ENCODE data around the gene TMEFF1. TPM values are rescaled to one million over a fixed set of nuclear protein-coding genes. Genes with fewer than 3 reads are reported as not detected.

Gene TMEFF1
- total and polyA plus RNA-seq, 2 of the 8 experiments (the other 6 are each of a cell fraction or from before 2014, with no cell fraction given): 13.5 to 68.2 TPM

DNA sequence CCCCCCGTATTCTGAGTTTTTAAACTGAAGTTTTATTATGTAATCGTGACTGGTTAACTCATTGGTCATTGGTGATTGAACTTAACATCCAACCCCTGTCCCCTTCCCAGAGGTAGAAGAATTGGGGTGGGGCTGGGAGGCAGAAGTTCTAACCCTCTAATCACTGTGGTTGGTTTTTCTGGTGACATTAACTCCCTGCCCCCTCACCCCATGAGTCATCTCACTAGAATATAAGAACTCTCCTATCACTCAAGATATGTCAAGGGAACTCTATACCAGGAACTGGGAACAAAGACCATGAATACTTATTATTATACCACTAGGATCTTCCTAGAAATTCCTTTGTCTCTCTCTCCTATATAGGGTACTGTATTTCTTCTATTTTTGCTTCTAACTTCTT, 52.6 kb downstream of the TMEFF1 start:
- Histone ChIP-seq H2BK20ac (ENCODE audit: low read length) (no peak overlapping the region), H3K4me1 (replicated peaks in 1 of 4; ENCODE audit: control insufficient read depth in 3 of 4, insufficient read depth in 4 of 4, low read length in 3 of 4) (no peaks in the 10 kb centered on the region), H2BK5ac (ENCODE audit: low read depth, low read length) (no peak overlapping the region), H3K79me1 (ENCODE audit: low read depth, low read length) (peaks cover 2% of the 10 kb centered on the region), H3K36me3 (ENCODE audit: control insufficient read depth in 2 of 4, insufficient read depth in 4 of 4, low read length in 3 of 4) (peaks cover 4 to 56% (median 32%) of the 10 kb centered on the region in 4 experiments; a peak in 7 of 8 replicates), H3K79me2 (ENCODE audit: control insufficient read depth in 1 of 2, insufficient read depth in 2 of 2, low read length in 2 of 2) (peaks cover 0 to 7% of the 10 kb centered on the region in 2 experiments; a peak in 1 of 4 replicates), H2BK120ac (replicated peaks; ENCODE audit: low read depth, low read length) (no peak overlapping the region), H3K27ac (ENCODE audit: low read depth, low read length) (no peak overlapping the region), H3K4me2 (ENCODE audit: insufficient read depth in 1 of 2, low read depth in 2 of 2, low read length in 2 of 2) (no peak overlapping the region), H4K91ac (replicated peaks; ENCODE audit: insufficient read length, low read length) (no peak overlapping the region), H2AFZ (ENCODE audit: low read length) (no peak overlapping the region), H3K23me2 (ENCODE audit: low read depth, low read length) (no peaks in the 10 kb centered on the region), H3K56ac (replicated peaks; ENCODE audit: insufficient read length, low read depth, low read length) (no peak overlapping the region), H4K20me1 (replicated peaks in 1 of 2; ENCODE audit: control insufficient read depth in 1 of 2, insufficient read depth in 2 of 2, low read length in 2 of 2) (peaks cover 0 to 4% of the 10 kb centered on the region in 2 experiments), H4K5ac (ENCODE audit: insufficient read length, low read depth, low read length) (no peak overlapping the region), H3K27me3 (replicated peaks in 1 of 4; ENCODE audit: control insufficient read depth in 3 of 4, extremely low read depth in 1 of 4, insufficient read depth in 3 of 4, low read length in 3 of 4) (no peaks in the 10 kb centered on the region), H2BK12ac (ENCODE audit: low read depth, low read length) (no peak overlapping the region), H3K4ac (replicated peaks; ENCODE audit: insufficient read length, low read depth, low read length) (no peak overlapping the region), H2AK5ac (ENCODE audit: low read depth, low read length) (no peak overlapping the region), H3K9ac (replicated peaks in 1 of 4; ENCODE audit: extremely low read depth in 1 of 4, low read depth in 3 of 4, low read length in 3 of 4) (no peak overlapping the region), H3K4me3 (ENCODE audit: extremely low read depth in 1 of 4, insufficient read depth in 2 of 4, low read depth in 3 of 4, low read length in 4 of 4) (no peak overlapping the region), H3K14ac (ENCODE audit: insufficient read length) (no peak overlapping the region), H3K23ac (ENCODE audit: insufficient read length) (no peak overlapping the region), H3K9me3 (ENCODE audit: insufficient read depth in 2 of 2, low read depth in 1 of 2, low read length in 1 of 2) (peaks cover 0 to 4% of the 10 kb centered on the region in 2 experiments; a peak in 2 of 4 replicates), H3K18ac (ENCODE audit: extremely low read depth, low read length) (no peak overlapping the region), H4K8ac (ENCODE audit: extremely low read depth, insufficient read depth, low read length) (no peak overlapping the region), H2BK15ac (ENCODE audit: low read length) (no peak overlapping the region)
- no peak for FAIRE-seq
- DNase-seq (ENCODE audit: low read depth in 1 of 2, low spot score in 2 of 2): no peak
- CTCF ChIA-PET (ENCODE audit: partially characterized antibody): no interaction called here
- POLR2A ChIA-PET (ENCODE audit: partially characterized antibody): interaction anchor here (1.1 to 1.5 kb wide), 2 partner anchors 72 to 173 kb away, joined by 3 read pairs; partner anchors contain the start of gene TEX10
- WGBS, 2 experiments (ENCODE audit: extremely low coverage in 1 of 2, insufficient coverage in 1 of 2, insufficient read length in 1 of 2, insufficient replicate concordance in 2 of 2, low coverage in 1 of 2, low lambda C conversion rate in 2 of 2, missing lambda C conversion rate in 1 of 2): 87% methylated on average over 2 of the region's 2 CpGs; no CpG with 5 or more reads in 1 of the 2 experiments
- TF ChIP-seq CHD1 (IDR thresholded peaks at IDR 0.05; ENCODE audit: low read depth, low read length): no peak
- TF ChIP-seq GABPA (IDR thresholded peaks at IDR 0.05; ENCODE audit: borderline replicate concordance, insufficient read depth, low read length): no peak
- TF ChIP-seq SRF (IDR thresholded peaks at IDR 0.05; ENCODE audit: low read depth, low read length): no peak
- TF ChIP-seq NRF1 (IDR thresholded peaks at IDR 0.05; ENCODE audit: low read depth, low read length): no peak
- no peak for TF ChIP-seq BRCA1 (IDR thresholded peaks at IDR 0.05; ENCODE audit: low read depth, low read length)
- no peak for TF ChIP-seq HDAC6 (IDR thresholded peaks at IDR 0.05; ENCODE audit: low read depth, low read length)
